ENCODE measurements around the gene GOLGA8J. TPM values are rescaled to one million over a fixed set of nuclear protein-coding genes. Genes with fewer than 3 reads are reported as not detected.

The GOLGA8J gene
- total RNA-seq, 1 experiment from 2014 or later, result not detected

GRCh38 chr15:30068326-30068725 lies 14.4 kb upstream of the GOLGA8J start:
- H4K8ac ChIP-seq (replicated peaks; ENCODE audit: insufficient read length, low read depth, low read length), result no peak overlapping the region
- Mint-ChIP-seq H3K27me3 (ENCODE audit: low read depth) (peaks cover 5% of the 10 kb centered on the region), H3K36me3 (ENCODE audit: insufficient read depth in 1 of 3, low read depth in 3 of 3) (no peaks in the 10 kb centered on the region), H3K4me1 (no peaks in the 10 kb centered on the region; a peak in 1 of 4 replicates), H3K9me3 (no peaks in the 10 kb centered on the region; a peak in 3 of 5 replicates), H3K4me3 (no peak overlapping the region), H3K27ac (no peak overlapping the region)
- H3K23me2 ChIP-seq (ENCODE audit: insufficient read length, low read depth, low read length, poor library complexity, severe bottlenecking), result no peaks in the 10 kb centered on the region
- no peak overlapping the region for H2BK20ac ChIP-seq (ENCODE audit: low read depth, low read length, poor library complexity, severe bottlenecking)
- no peaks in the 10 kb centered on the region for H3K79me2 ChIP-seq (ENCODE audit: insufficient read depth, low read length)
- H4K91ac ChIP-seq (ENCODE audit: insufficient read length, low read depth, low read length), result no peak overlapping the region
- no peak overlapping the region for H3K9ac ChIP-seq (ENCODE audit: extremely low read depth, insufficient read length, low read length)
- no peaks in the 10 kb centered on the region for H3K9me3 ChIP-seq (ENCODE audit: control insufficient read depth, low read depth, low read length)
- no peak for DNase-seq
- no peaks in the 10 kb centered on the region for H3K79me1 ChIP-seq (ENCODE audit: insufficient read depth, low read depth, low read length, poor library complexity, severe bottlenecking)
- H3K4me1 ChIP-seq (ENCODE audit: insufficient read depth, low read length), result no peaks in the 10 kb centered on the region; the same call in 1 of the 2 replicates
- no peak overlapping the region for H3K27ac ChIP-seq (ENCODE audit: insufficient read length, low read depth, low read length)
- H2BK15ac ChIP-seq (ENCODE audit: low read depth, low read length), result no peak overlapping the region
- H3K4me2 ChIP-seq (ENCODE audit: insufficient read depth, insufficient read length, low read length), result no peak overlapping the region
- no peak overlapping the region for H3K18ac ChIP-seq (ENCODE audit: insufficient read length, low read depth, low read length)
- no peak overlapping the region for H4K5ac ChIP-seq (ENCODE audit: insufficient read length, low read depth, low read length)
- no peak overlapping the region for H3K4ac ChIP-seq (ENCODE audit: low read depth, low read length)
- no peak overlapping the region for H2AFZ ChIP-seq (ENCODE audit: low read length)
- WGBS (ENCODE audit: extremely low coverage, insufficient read length, low lambda C conversion rate), result no CpG with 5 or more reads among the region's 7 CpGs
- H2BK12ac ChIP-seq (ENCODE audit: insufficient read length, low read depth, low read length), result no peak overlapping the region
- H3K14ac ChIP-seq (ENCODE audit: insufficient read depth, low read length), result no peak overlapping the region
- no peaks in the 10 kb centered on the region for H4K20me1 ChIP-seq (ENCODE audit: control insufficient read depth, insufficient read depth, insufficient read length)
- no peak overlapping the region for H3K56ac ChIP-seq (ENCODE audit: insufficient read length, low read depth, low read length)
- H3K23ac ChIP-seq (ENCODE audit: insufficient read length, low read depth, low read length), result no peak overlapping the region
- H2BK5ac ChIP-seq (ENCODE audit: insufficient read length, low read length), result no peak overlapping the region
- H2AK5ac ChIP-seq (ENCODE audit: insufficient read length, low read length), result no peak overlapping the region
- H2BK120ac ChIP-seq (ENCODE audit: low read depth, low read length, poor library complexity, severe bottlenecking), result no peak overlapping the region
- H3K27me3 ChIP-seq (ENCODE audit: insufficient read depth, low read length), result no peaks in the 10 kb centered on the region
- TF ChIP-seq CTCF (conservative IDR thresholded peaks at IDR 0.05), result no peak
- H3T11ph ChIP-seq (ENCODE audit: low read length), result no peak overlapping the region
